ENCODE measurements around the gene ZNF32.
"Not testable (repeated sequence)": the region's sequence is repeated elsewhere in the genome, so short reads cannot be mapped to it uniquely, and the experiment has no call there.

ZNF32 gene

DNA sequence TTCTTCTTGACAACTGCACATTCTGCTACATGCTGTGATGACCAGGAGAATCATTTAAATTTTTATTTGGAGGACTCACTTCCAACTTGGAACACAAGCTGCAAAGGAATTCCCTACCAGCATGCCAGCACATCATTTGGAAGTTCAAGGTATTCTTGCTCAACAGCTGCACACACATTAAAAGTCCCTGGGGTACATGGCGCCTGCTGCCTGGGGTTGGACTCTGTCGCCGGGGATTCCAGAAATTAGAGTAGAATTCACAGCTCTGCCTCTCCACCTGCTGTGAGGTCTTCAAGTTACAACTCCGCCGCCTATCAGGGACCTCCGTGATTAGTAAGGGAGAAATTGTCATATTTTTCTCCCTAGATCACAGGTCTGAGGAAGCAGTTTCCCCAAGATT is 1.1 kb downstream of the ZNF32 start:
- TF ChIP-seq, protein P1, sequence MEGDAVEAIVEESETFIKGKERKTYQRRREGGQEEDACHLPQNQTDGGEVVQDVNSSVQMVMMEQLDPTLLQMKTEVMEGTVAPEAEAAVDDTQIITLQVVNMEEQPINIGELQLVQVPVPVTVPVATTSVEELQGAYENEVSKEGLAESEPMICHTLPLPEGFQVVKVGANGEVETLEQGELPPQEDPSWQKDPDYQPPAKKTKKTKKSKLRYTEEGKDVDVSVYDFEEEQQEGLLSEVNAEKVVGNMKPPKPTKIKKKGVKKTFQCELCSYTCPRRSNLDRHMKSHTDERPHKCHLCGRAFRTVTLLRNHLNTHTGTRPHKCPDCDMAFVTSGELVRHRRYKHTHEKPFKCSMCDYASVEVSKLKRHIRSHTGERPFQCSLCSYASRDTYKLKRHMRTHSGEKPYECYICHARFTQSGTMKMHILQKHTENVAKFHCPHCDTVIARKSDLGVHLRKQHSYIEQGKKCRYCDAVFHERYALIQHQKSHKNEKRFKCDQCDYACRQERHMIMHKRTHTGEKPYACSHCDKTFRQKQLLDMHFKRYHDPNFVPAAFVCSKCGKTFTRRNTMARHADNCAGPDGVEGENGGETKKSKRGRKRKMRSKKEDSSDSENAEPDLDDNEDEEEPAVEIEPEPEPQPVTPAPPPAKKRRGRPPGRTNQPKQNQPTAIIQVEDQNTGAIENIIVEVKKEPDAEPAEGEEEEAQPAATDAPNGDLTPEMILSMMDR (IDR thresholded peaks at IDR 0.05), result no peak
- peaks cover 9% of the 10 kb centered on the region for H3K27me3 Mint-ChIP-seq (ENCODE audit: low read depth, poor library complexity)
- no peak overlapping the region for H3K27ac Mint-ChIP-seq
- H3K36me3 Mint-ChIP-seq (ENCODE audit: low read depth), result peaks cover 64% of the 10 kb centered on the region
- H3K9me3 Mint-ChIP-seq, result peaks cover 74% of the 10 kb centered on the region
- H3K4me1 Mint-ChIP-seq, result peaks cover 10% of the 10 kb centered on the region
- H3K4me3 Mint-ChIP-seq, result peak overlapping the region; percentile 85
- DNase-seq, result no peak

DNA sequence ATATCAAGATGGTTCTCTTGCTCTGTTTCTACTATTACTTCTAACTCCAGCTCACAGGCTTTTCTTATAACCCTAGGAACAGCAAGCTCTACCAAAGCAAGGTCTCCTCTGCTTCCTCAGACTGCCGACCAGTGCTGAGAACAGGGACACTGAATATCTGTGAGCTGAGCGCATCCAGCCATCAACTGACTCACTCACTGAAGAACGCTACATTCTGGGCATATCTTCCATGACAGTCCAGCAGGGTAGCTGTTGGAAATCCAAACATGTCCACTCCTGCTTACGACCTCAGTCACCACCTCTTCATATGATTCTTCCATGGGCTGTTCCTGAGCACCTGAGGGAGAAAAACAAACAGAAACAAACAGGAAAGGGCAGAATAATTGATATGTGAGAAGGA is 2.8 kb downstream of the ZNF32 start:
- Mint-ChIP-seq H3K9me3 (peaks cover 88% of the 10 kb centered on the region), H3K4me3 (peak overlapping the region; percentile 11), H3K27me3 (ENCODE audit: low read depth, poor library complexity) (peaks cover 9% of the 10 kb centered on the region), H3K27ac (no peak overlapping the region), H3K36me3 (ENCODE audit: low read depth) (peaks cover 78% of the 10 kb centered on the region), H3K4me1 (peaks cover 10% of the 10 kb centered on the region)
- TF ChIP-seq, protein P1 (IDR thresholded peaks at IDR 0.05), result no peak
- no peak for DNase-seq

DNA sequence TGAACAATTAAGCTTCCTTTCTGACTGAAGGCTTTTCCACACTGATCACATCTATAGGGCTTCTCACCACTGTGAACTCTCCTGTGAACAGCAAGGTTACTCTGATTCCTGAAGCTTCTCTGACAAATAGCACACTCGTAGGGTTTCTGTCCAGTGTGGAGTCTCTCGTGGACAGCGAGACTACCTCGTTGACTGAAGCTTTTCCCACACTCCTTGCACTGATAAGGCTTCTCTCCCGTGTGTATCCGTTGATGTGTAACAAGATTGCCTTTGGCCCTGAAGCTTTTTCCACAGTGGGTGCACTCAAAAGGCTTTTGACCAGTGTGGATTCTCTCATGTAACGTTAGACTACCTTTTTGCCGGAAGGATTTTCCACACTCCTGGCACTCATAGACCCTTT is 4.4 kb downstream of the ZNF32 start:
- Mint-ChIP-seq H3K36me3 (ENCODE audit: low read depth) (peaks cover 74% of the 10 kb centered on the region), H3K4me3 (no peak overlapping the region), H3K4me1 (peaks cover 5% of the 10 kb centered on the region), H3K27ac (no peak overlapping the region), H3K27me3 (ENCODE audit: low read depth, poor library complexity) (peaks cover 3% of the 10 kb centered on the region), H3K9me3 (peaks cover 89% of the 10 kb centered on the region)
- TF ChIP-seq, protein P1 (IDR thresholded peaks at IDR 0.05), result no peak
- DNase-seq, result no peak

DNA sequence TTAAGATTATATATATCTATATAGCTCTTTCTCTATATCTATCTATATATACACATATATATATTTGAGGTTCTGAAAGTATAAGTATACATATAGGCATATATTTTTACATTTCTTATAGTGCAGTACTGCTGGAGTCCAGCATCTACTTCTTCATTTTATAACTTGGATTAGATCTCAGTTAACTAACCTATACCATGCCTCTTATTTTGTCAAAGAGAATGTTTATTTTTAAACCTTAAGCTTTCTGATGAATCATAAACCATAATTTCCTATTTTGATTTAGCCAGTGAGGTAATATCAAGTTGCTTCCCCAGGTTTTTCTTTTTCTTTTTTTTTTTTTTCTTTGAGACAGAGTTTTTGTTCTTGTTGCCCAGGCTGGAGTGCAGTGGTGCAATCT is 8.1 kb downstream of the ZNF32 start:
- H3K27ac Mint-ChIP-seq, result no peak overlapping the region
- H3K4me1 Mint-ChIP-seq, result no peaks in the 10 kb centered on the region
- H3K36me3 Mint-ChIP-seq (ENCODE audit: low read depth), result peaks cover 45% of the 10 kb centered on the region
- DNase-seq, result no peak
- H3K9me3 Mint-ChIP-seq, result peaks cover 90% of the 10 kb centered on the region
- H3K27me3 Mint-ChIP-seq (ENCODE audit: low read depth, poor library complexity), result peaks cover 3% of the 10 kb centered on the region
- H3K4me3 Mint-ChIP-seq, result no peak overlapping the region
- TF ChIP-seq, protein P1 (IDR thresholded peaks at IDR 0.05), result no peak

DNA sequence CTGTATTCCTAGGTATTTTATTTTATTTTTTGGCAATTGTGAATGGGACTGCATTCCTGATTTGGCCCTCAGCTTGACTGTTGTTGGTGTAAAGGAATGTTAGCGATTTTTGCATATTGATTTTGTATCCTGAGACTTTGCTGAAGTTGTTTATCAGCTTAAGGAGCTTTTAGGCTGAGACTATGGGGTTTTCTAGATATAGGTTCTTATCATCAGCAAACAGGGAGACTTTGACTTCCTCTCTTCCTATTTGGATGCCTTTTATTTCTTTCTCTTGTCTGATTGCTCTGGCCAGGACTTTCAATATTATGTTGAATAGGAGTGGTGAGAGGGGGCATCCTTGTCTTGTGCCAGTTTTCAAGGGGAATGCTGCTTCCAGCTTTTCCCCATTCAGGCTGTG is 12.9 kb downstream of the ZNF32 start:
- peaks cover 82% of the 10 kb centered on the region for H3K9me3 Mint-ChIP-seq
- H3K36me3 Mint-ChIP-seq (ENCODE audit: low read depth); H3K4me1 Mint-ChIP-seq; H3K27me3 Mint-ChIP-seq (ENCODE audit: low read depth, poor library complexity); H3K27ac Mint-ChIP-seq; DNase-seq; H3K4me3 Mint-ChIP-seq: not testable (repeated sequence)

DNA sequence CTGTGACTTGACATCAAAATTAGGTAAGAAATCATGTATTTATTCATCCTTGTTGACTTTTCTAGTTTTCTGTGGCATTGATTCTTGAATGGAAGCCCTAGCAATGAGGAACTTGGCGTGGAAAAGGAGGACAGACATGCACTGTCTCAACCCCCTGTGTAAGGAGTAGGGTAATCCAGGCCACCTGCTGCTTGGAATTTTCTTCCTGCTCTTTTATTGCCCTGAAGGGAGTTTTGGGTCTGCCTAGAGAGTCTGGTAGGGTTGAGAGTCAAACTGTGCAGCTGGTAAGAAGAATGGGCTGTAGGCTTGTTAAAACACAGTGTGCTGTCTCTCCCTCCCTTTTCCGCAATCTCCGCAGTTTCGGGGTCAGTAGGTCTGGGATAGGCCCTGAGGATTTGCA is 19.7 kb downstream of the ZNF32 start:
- no peak overlapping the region for H3K4me3 Mint-ChIP-seq
- H3K9me3 Mint-ChIP-seq, result peaks cover 38% of the 10 kb centered on the region
- no peak overlapping the region for H3K27ac Mint-ChIP-seq
- H3K27me3 Mint-ChIP-seq (ENCODE audit: low read depth, poor library complexity), result peaks cover 11% of the 10 kb centered on the region
- H3K36me3 Mint-ChIP-seq (ENCODE audit: low read depth), result no peaks in the 10 kb centered on the region
- TF ChIP-seq, protein P1 (IDR thresholded peaks at IDR 0.05), result no peak
- peaks cover 6% of the 10 kb centered on the region for H3K4me1 Mint-ChIP-seq
- DNase-seq, result no peak

All from nephron progenitor cell (in vitro differentiated cells).